ENCODE data around the gene SURF6.
"Not testable (repeated sequence)": the region's sequence is repeated elsewhere in the genome, so short reads cannot be mapped to it uniquely, and the experiment has no call there.

Gene SURF6

GRCh38 chr9:133334161-133334560 is 1.8 kb downstream of the SURF6 start:
- no peak for TF ChIP-seq POLR2A (IDR thresholded peaks at IDR 0.05; ENCODE audit: low read depth, low read length)
- FAIRE-seq (no peak), DNase-seq (ENCODE audit: insufficient read length, low spot score) (no peak)

- DNase-seq (ENCODE audit: insufficient read length, low spot score) (no peak), FAIRE-seq (no peak)
- TF ChIP-seq POLR2A (IDR thresholded peaks at IDR 0.05; ENCODE audit: low read depth, low read length): no peak
These were observed 2.4 kb downstream of the SURF6 start for GRCh38 chr9:133333566-133333965.

- TF ChIP-seq POLR2A (IDR thresholded peaks at IDR 0.05; ENCODE audit: low read depth, low read length): no peak
- FAIRE-seq: no peak
These were observed 3.0 kb downstream of the SURF6 start for GRCh38 chr9:133333011-133333410.

GRCh38 chr9:133332381-133332730 is 3.6 kb downstream of the SURF6 start:
- FAIRE-seq: no peak
- no peak for TF ChIP-seq POLR2A (IDR thresholded peaks at IDR 0.05; ENCODE audit: low read depth, low read length)
- DNase-seq (ENCODE audit: insufficient read length, low spot score): no peak

More at GRCh38 chr9:133333011-133333410, 3.0 kb downstream of the SURF6 start:
- DNase-seq (ENCODE audit: insufficient read length, low spot score): no peak

GRCh38 chr9:133331641-133332380 is 4.2 kb downstream of the SURF6 start:
- no peak for TF ChIP-seq POLR2A (IDR thresholded peaks at IDR 0.05; ENCODE audit: low read depth, low read length)
- DNase-seq (ENCODE audit: insufficient read length, low spot score) (no peak), FAIRE-seq (no peak)

- FAIRE-seq (no peak), DNase-seq (ENCODE audit: insufficient read length, low spot score) (no peak)
- TF ChIP-seq POLR2A (IDR thresholded peaks at IDR 0.05; ENCODE audit: low read depth, low read length): no peak
These were observed 4.8 kb downstream of the SURF6 start for GRCh38 chr9:133331221-133331620.

GRCh38 chr9:133329306-133330156 is 6.5 kb downstream of the SURF6 start:
- not testable (repeated sequence) for DNase-seq (ENCODE audit: insufficient read length, low spot score); FAIRE-seq

- DNase-seq (ENCODE audit: insufficient read length, low spot score) (no peak), FAIRE-seq (no peak)
- TF ChIP-seq POLR2A (IDR thresholded peaks at IDR 0.05; ENCODE audit: low read depth, low read length): no peak
These were observed 8.0 kb downstream of the SURF6 start for GRCh38 chr9:133327834-133328484.

- FAIRE-seq; DNase-seq (ENCODE audit: insufficient read length, low spot score): not testable (repeated sequence)
These were observed 9.0 kb downstream of the SURF6 start for GRCh38 chr9:133327021-133327420.

GRCh38 chr9:133323991-133324703 is 11.8 kb downstream of the SURF6 start:
- no peak for DNase-seq (ENCODE audit: insufficient read length, low spot score)
- no peak for TF ChIP-seq POLR2A (IDR thresholded peaks at IDR 0.05; ENCODE audit: low read depth, low read length)
- FAIRE-seq: no peak

- TF ChIP-seq POLR2A (IDR thresholded peaks at IDR 0.05; ENCODE audit: low read depth, low read length): no peak
- no peak for DNase-seq (ENCODE audit: insufficient read length, low spot score)
- FAIRE-seq: no peak
These were observed 12.8 kb downstream of the SURF6 start for GRCh38 chr9:133323211-133323610.

GRCh38 chr9:133322701-133323100 is 13.3 kb downstream of the SURF6 start:
- FAIRE-seq (no peak), DNase-seq (ENCODE audit: insufficient read length, low spot score) (no peak)
- no peak for TF ChIP-seq POLR2A (IDR thresholded peaks at IDR 0.05; ENCODE audit: low read depth, low read length)

GRCh38 chr9:133321411-133321935 is 14.5 kb downstream of the SURF6 start:
- DNase-seq (ENCODE audit: insufficient read length, low spot score): no peak

More at GRCh38 chr9:133321411-133321935, 14.5 kb downstream of the SURF6 start:
- no peak for FAIRE-seq
- no peak for TF ChIP-seq POLR2A (IDR thresholded peaks at IDR 0.05; ENCODE audit: low read depth, low read length)

Measured in H54 (cell line).